ENCODE data around the gene TBC1D1.

The TBC1D1 gene

DNA sequence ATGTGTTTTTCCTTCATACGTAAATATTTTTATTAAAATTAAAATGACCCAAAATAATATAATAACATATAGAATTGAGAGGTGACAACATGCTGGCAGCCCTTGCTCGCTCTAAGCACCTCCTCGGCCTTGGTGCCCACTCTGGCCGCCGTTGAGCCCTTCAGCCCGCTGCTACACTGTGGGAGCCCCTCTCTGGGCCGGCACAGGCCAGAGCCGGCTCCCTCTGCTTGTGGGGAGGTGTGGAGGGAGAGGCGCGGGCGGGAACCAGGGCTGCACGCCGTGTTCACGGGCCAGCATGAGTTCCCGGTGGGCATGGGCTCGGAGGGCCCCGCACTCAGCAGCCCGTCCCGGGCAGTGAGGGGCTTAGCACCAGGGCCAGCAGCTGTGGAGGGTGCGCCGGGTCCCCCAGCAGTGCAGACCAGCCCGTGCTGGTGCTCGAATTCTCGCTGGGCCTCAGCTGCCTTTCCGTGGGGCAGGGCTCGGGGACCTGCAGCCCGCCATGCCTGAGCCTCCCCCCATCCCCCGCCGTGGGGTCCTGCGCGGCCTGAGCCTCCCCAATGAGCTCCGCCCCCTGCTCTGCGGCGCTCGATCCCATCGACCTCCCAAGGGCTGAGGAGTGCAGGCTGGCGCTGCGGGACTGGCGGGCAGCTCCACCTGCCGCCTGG lies 291.6 kb downstream of the TBC1D1 start:
- H3K4me3 ChIP-seq (ENCODE audit: low read depth, low read length) = no peak overlapping the region
- TF ChIP-seq, protein P1, sequence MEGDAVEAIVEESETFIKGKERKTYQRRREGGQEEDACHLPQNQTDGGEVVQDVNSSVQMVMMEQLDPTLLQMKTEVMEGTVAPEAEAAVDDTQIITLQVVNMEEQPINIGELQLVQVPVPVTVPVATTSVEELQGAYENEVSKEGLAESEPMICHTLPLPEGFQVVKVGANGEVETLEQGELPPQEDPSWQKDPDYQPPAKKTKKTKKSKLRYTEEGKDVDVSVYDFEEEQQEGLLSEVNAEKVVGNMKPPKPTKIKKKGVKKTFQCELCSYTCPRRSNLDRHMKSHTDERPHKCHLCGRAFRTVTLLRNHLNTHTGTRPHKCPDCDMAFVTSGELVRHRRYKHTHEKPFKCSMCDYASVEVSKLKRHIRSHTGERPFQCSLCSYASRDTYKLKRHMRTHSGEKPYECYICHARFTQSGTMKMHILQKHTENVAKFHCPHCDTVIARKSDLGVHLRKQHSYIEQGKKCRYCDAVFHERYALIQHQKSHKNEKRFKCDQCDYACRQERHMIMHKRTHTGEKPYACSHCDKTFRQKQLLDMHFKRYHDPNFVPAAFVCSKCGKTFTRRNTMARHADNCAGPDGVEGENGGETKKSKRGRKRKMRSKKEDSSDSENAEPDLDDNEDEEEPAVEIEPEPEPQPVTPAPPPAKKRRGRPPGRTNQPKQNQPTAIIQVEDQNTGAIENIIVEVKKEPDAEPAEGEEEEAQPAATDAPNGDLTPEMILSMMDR (IDR thresholded peaks at IDR 0.05; ENCODE audit: low read depth, low read length) = no peak

DNA sequence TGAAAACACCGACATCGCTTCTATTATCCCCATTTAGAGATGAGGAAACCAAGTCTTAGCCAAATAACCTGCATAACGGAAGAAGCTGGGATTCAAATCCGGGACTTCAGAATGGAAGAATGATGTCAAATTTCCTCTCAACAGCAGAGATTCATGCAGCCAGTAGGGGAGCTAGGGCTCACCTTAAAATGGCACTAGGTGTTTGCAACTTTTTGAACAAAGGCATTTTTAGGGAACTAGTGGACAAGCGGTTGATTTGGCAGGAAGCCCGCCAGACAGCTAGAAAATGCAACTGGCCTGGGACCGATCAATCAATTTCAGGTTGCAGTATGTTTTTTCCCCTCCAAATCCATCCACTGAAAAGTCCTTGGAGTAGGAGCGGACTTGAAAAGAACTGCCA lies 293.5 kb downstream of the TBC1D1 start:
- TF ChIP-seq, protein P1 (IDR thresholded peaks at IDR 0.05; ENCODE audit: low read depth, low read length) = no peak
- no peak overlapping the region for H3K4me3 ChIP-seq (ENCODE audit: low read depth, low read length)

DNA sequence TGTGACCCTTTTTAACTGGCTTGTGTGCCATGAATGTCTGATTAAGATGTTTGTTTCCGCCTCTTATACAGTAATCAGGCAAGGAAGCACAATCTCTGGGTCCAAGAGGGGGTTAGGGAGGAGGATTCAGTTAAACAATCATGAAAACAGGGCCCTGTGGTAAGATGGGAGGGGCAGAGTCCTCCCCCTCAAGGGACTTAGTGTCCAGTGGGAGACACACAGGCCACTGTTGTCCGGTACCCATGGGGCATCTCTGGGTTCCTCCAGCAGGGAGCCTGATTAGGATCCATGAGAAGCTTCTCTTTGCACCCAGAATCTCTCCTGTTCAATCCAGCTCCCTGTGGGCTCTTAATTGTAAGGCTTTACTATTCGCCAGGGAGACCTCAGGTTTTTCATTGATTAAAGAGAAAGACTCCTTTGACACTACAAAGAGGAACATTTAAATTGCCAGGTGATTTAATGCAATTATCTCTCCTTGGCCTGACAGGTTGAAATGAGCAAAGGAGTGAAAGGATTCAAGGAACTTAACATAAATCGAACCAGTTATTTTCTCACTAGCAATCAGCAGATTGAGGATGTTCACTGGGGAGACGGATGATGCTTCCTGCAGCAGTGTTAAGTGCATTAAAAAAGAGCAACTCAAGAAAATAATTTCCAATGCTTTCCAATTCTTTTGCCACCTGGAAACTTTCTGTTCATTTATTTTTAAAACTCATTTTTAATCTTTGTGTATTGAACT lies 294.7 kb downstream of the TBC1D1 start:
- TF ChIP-seq, protein P1 (IDR thresholded peaks at IDR 0.05; ENCODE audit: low read depth, low read length) = no peak
- H3K4me3 ChIP-seq (ENCODE audit: low read depth, low read length) = no peak overlapping the region

DNA sequence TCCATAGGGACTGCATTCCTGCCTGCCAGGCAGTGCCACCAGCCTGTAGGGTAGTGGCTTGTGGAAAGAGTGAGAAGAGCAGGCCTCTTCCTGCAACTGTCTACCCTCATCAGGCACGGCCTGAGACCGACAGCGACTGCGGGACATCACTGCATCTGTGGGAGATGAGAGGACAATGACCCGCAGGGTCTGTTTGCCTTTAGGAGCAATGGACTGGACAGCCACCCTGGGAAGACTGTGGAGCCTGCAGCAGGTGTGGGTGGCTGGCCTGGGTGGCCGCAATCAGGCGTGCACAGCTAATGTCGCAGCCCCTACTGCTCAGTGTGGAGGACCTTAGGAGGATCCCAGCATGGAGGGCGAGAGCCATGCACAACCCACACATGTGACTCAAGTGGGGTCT lies 297.3 kb downstream of the TBC1D1 start:
- TF ChIP-seq, protein P1 (IDR thresholded peaks at IDR 0.05; ENCODE audit: low read depth, low read length) = no peak
- no peak overlapping the region for H3K4me3 ChIP-seq (ENCODE audit: low read depth, low read length)

DNA sequence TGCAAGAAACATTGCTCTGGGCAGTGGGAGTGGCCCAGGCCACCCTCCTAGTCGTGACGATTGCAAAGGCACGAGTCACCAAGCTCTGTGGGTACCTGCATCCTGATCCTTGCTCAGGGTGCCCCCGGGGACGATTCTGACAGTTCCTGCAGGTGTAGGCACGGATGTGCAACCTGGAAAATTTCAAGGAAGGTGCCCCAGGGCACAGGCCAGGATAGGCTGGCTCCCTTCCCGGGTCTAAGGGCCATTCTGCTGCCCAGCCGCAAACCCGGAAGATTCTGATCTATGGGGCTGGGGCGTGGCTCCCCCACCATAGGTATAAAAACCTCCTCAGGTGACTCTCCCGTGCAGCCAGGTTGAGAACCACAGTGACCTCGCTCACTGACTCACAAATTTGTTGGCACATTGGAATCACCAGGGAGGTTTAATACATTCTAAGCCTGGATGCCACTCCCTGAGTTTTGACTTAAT lies 297.8 kb downstream of the TBC1D1 start:
- TF ChIP-seq, protein P1 (IDR thresholded peaks at IDR 0.05; ENCODE audit: low read depth, low read length) = no peak
- no peak overlapping the region for H3K4me3 ChIP-seq (ENCODE audit: low read depth, low read length)

Data from WI38 (cell line).